C4-2B (cell line): Measurements from ENCODE around the gene MAPKAPK3.
A peak's percentile ranks its signal among the peaks of the same experiment; 100 is the strongest.

ENCODE experiments used
- H3K27ac ChIP-seq: fragments of 450-650 bp; 2 replicates; pipeline ENCODE4 v1.5.1; 2017
- CTCF ChIP-seq: fragments of 450-650 bp; conservative IDR thresholded peaks from 2 replicates; pipeline ENCODE4 v1.5.1; 2017; ENCODE audit warnings: mild to moderate bottlenecking
- ZFX ChIP-seq: fragments of 450-650 bp; IDR thresholded peaks from 2 replicates; pipeline ENCODE4 v1.6.1; 2017

The MAPKAPK3 gene

GRCh38 chr3:50582083-50582482, 34.9 kb upstream of the MAPKAPK3 start:
- TF ChIP-seq CTCF = no peak
- no peak for TF ChIP-seq ZFX
- no peak overlapping the region for H3K27ac ChIP-seq

GRCh38 chr3:50583897-50584296, 33.1 kb upstream of the MAPKAPK3 start:
- no peak for TF ChIP-seq ZFX
- TF ChIP-seq CTCF = no peak
- peak overlapping the region; percentile 17; the same call in 1 of the 2 replicates for H3K27ac ChIP-seq

- H3K27ac ChIP-seq = peak overlapping the region; percentile 17; the same call in 1 of the 2 replicates
- TF ChIP-seq ZFX (no peak), CTCF (no peak)
These were observed 32.6 kb upstream of the MAPKAPK3 start for GRCh38 chr3:50584391-50584790.

GRCh38 chr3:50585919-50586762, 30.8 kb upstream of the MAPKAPK3 start:
- TF ChIP-seq ZFX (no peak), CTCF (no peak)
- no peak overlapping the region for H3K27ac ChIP-seq

- no peak overlapping the region for H3K27ac ChIP-seq
- TF ChIP-seq ZFX = no peak
- no peak for TF ChIP-seq CTCF
These were observed 30.2 kb upstream of the MAPKAPK3 start for GRCh38 chr3:50586763-50587070.

- H3K27ac ChIP-seq = no peak overlapping the region
- TF ChIP-seq ZFX (no peak), CTCF (no peak)
These were observed 29.6 kb upstream of the MAPKAPK3 start for GRCh38 chr3:50587373-50587772.

- no peak for TF ChIP-seq CTCF
- no peak for TF ChIP-seq ZFX
- no peak overlapping the region for H3K27ac ChIP-seq
These were observed 28.9 kb upstream of the MAPKAPK3 start for GRCh38 chr3:50587806-50588758.
